HG03571 (cell line): ENCODE measurements around the gene KDELR1.

ENCODE experiments used
- ATAC-seq: cut with Tn5 transposase; IDR thresholded peaks from one replicate; pipeline ENCODE4 v1.9.1; 2021; ENCODE audit not compliant: unreplicated experiment

KDELR1 gene

DNA sequence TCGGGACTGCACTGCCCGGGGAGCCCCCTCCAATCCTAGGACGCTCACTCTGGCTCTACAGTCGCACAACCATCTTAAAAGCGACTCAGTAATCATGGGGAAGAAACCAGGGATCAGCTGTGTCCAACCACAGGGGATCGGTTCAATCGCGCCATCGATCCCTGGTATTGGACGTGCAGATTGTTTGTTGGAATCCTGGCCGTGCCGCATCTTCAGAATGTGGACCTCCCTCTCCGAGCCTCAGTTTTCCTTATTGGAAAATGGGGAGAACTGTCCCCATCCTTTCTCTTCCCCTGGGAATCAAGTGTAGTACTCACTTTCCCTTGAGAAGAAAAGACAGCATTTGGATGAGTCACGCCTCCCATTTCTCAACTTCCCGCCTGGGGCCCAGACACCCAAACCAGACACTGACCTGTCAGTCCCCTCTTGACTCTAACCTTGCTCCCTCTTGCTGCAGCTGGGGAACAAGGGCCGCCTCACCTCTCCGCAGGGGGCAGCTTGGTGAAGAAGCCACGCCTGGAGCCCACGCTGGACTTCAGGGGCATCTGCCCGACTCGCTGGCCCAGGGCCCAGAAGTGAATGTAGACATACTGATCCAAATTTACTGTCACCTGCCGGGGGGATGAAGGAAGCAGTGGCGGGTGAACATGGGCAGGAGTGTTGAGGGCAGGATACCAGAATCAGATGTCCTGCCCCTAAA is 48.4 kb downstream of the KDELR1 start:
- no peak for ATAC-seq

DNA sequence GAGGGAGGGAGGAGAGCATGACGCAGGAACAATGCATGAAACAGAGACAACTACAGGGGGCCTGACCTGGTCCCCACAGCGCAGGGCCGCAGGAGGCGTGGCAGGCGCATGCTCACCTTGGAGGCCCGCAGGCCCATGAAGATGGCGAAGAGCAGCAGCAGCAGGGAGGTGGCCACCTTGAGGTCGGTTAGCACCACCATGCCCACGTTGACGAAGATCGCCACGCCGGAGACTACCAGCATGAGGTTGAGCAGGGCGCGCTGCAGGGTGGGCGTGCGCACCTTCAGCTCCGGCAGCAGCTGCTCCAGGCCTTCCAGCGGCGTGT is 49.0 kb downstream of the KDELR1 start:
- no peak for ATAC-seq

DNA sequence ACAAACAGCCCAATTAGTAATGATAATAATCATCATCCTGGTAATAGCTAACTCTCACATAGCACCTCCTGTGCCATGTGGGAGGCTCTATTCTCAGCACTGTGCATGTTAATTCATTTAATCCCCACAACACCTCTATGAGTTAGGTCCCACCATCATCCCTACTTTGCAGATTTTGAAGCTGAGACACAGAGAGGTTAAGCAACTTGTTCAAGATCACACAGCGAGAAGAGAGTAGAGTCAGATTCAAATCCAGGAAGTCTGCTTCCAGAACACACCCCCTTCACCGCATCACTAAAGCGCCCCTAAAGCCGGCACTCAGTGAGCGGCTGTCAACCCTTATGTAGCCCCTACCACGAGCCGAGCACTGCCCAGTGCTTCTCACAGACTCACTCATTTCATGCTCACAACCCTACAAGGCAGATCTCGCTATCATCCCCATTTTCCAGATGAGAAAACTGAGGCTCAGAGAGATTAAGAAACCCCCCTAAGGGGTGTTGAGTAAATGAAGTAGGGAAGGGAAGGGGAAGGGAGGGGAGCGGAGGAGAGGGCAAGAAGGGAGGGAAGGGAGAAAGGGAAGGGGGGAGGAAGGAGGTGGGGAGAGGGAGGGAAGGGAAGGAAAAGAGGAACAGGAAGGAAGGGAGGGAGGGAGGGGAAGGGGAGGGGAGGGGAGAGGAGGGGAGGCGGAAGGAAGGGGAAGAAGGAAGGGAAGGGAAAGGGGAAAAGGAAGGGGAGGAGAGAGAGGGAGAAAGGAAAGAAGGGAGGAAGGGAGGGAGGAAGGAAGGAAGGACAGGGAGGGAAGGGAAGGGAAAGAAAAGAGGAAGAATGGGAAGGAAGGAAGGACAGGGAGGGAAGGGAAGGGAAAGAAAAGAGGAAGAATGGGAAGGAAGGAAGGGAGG is 49.6 kb downstream of the KDELR1 start:
- ATAC-seq: no peak

DNA sequence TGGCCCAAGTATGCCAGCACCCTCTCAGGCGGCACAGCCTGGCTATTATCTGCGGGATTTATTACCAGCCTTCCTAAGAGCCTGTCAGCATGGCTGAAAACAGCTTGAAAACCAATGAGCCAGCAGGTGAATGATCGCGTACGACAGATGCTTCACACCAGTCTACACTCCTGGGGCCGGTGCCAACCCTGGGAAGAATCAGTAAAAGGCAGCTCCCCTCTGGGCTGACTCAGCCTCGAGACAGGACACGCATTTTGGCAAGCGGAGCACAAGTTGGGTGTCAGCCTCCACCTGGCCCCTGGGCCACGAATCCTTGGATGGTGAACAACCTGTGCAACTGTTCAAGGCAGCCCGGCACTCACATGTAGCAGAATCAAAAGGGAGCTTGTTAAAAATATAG is 50.4 kb downstream of the KDELR1 start:
- no peak for ATAC-seq

DNA sequence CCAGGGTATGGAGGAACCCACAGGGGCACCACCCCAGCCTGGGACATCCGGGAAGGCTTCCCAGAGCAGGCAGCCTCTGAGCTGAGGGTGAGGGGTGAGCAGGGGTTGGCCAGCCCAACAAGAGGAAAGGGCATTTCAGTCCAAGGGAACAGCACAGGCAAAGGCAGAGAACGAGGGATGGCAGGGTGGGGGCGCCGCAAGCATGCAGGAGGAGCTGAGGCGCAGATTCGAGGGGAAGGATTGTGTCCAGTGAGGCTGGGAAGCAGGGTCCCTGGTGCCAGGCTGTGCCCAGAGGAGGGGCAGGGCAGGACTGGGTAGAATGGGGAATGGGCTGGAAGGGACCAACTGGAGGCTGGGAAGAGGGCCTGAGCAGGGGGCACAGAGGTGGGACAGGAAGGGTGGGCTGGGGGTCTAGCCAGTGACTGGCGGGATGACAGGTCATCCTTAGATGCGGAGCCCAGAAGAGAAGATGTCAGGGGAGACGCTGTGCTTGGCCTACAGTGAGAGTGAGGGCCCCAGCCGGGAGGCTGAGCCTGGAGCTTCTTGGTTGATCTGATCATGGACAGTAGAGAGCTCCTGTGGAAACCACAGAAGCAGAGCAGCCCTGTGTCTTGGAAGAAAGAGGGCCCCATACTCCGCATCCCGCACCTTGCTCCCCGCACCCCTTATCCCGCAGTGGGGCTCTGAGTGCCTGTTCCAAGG is 52.4 kb downstream of the KDELR1 start:
- no peak for ATAC-seq

DNA sequence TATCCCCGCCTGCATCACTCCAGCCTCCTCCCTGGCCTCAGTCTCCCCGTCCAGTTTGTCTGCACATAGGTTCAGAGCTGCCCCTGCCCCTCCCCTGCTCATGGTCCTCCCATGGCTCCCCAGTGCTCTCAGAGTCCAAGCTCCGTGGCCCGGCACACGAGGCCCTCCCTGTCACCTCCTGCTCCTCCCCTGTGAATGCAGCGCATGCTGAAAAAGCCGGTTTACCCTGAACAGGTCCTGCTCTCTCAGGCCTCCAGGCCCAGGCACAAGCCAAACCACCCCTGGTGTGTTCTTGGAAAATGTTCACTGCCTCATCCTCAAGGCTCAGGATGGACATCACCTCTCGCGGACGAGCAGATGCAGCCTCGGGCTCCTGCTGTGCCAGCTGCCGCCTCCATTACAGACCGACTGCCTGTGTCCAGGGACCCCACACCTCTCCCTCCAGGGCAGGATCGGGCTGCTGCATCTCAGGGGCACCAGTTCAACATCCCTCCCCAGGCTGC is 53.0 kb downstream of the KDELR1 start:
- no peak for ATAC-seq

DNA sequence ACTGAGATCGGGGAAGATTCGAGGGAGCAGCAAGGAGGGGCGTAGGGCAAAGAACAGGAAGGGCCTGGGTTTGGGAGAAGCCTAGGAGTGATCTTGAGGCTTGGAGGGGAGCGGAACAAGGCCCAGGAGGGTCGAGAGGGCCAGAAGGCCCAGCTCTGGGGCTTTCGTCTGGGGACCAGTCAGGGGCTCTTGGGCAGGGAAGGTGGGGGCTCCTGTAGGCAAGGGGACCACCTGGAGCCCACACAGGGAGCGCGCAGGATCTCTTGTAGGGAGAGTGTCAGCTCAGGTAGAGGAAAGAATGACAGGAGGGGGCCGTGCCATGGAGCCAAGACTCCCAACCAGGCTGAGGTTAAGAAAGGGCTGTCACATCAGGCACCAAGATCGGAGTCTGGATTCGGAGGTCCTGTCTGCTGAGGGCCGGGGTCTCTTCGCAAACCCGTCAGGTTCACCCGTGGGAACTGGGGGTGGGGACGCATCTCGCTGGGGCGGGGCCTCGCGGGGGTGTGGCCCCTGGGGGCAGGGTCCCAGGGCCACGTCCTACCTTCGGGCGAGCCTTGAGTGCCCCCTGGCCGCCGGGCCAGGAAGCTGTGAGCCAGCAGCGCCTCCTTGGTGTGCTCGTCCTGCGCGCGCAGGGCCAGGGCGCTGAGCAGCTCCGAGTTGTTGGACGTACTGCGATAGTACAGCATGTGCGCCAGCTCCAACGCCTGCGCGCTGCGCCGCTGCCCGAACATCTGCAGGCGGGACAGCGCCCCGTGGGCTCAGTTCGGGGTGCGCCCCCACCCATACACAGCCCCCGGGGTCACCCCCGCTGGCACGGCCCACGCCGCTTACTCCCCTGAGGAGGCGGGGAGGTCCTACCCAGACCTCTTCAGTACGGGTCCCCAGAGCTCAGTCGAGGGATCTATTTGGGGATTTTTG is 57.6 kb downstream of the KDELR1 start:
- ATAC-seq: peak; percentile 50

DNA sequence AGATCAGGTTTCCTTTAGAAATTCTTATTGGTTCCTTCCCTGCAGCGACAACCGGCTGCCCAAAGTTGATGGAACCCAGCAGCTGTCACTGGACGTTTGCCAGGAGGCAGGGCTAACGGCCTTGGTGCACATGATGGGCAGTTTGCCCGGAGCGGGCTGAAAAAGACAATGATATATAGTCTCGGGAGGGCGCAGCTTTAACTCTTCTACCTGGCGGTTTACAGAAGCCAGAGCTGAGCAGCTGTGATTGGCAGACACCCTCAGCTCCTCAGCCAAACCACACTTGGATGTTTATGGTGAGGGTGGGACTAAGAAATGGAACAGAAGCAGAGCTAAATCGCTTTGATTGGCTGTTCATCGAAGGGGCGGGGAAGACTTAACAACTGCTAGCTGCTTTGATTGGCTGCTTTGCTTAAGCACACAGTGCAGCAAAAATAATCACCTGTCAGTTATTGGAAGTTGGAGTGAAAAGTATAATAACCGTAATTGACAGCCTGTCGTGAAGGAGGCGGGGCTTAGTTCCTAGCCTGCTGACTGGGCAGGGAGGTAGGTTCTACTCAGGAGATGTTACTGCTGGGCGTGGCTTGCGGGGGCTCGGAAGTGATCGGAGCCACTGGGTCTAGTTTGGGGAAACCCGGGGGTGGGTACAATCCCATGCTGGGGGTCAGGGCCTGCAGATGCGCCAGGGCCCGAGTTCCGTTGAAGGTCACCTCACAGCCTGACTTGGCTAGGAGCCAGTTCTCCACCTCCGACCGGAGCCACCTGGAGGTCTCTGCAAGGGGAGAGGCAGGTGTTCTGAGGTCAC is 58.5 kb downstream of the KDELR1 start:
- peak; percentile 49 for ATAC-seq
